Measurements from ENCODE around the gene ST6GALNAC5.

Gene ST6GALNAC5

GRCh38 chr1:77063118-77063517 is 195.8 kb downstream of the ST6GALNAC5 start:
- TF ChIP-seq ZFX (IDR thresholded peaks at IDR 0.05) = no peak
- TF ChIP-seq, protein P1, sequence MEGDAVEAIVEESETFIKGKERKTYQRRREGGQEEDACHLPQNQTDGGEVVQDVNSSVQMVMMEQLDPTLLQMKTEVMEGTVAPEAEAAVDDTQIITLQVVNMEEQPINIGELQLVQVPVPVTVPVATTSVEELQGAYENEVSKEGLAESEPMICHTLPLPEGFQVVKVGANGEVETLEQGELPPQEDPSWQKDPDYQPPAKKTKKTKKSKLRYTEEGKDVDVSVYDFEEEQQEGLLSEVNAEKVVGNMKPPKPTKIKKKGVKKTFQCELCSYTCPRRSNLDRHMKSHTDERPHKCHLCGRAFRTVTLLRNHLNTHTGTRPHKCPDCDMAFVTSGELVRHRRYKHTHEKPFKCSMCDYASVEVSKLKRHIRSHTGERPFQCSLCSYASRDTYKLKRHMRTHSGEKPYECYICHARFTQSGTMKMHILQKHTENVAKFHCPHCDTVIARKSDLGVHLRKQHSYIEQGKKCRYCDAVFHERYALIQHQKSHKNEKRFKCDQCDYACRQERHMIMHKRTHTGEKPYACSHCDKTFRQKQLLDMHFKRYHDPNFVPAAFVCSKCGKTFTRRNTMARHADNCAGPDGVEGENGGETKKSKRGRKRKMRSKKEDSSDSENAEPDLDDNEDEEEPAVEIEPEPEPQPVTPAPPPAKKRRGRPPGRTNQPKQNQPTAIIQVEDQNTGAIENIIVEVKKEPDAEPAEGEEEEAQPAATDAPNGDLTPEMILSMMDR (conservative IDR thresholded peaks at IDR 0.05) = no peak
- H3K27ac ChIP-seq = no peak overlapping the region

- no peak overlapping the region for H3K27ac ChIP-seq
- no peak for TF ChIP-seq ZFX (IDR thresholded peaks at IDR 0.05)
- TF ChIP-seq, protein P1 (conservative IDR thresholded peaks at IDR 0.05) = no peak
Observed at GRCh38 chr1:77064246-77064645, 197.0 kb downstream of the ST6GALNAC5 start.

- TF ChIP-seq, protein P1 (conservative IDR thresholded peaks at IDR 0.05) = no peak
- TF ChIP-seq ZFX (IDR thresholded peaks at IDR 0.05) = no peak
- H3K27ac ChIP-seq = no peak overlapping the region
Observed at GRCh38 chr1:77065693-77066342, 198.5 kb downstream of the ST6GALNAC5 start.

GRCh38 chr1:77068013-77068412 is 200.7 kb downstream of the ST6GALNAC5 start:
- TF ChIP-seq, protein P1 (conservative IDR thresholded peaks at IDR 0.05) = no peak
- TF ChIP-seq ZFX (IDR thresholded peaks at IDR 0.05) = no peak
- no peak overlapping the region for H3K27ac ChIP-seq

GRCh38 chr1:77076759-77077158 is 209.5 kb downstream of the ST6GALNAC5 start:
- no peak overlapping the region for H3K27ac ChIP-seq
- TF ChIP-seq ZFX (IDR thresholded peaks at IDR 0.05) = no peak
- TF ChIP-seq, protein P1 (conservative IDR thresholded peaks at IDR 0.05) = no peak

DNA sequence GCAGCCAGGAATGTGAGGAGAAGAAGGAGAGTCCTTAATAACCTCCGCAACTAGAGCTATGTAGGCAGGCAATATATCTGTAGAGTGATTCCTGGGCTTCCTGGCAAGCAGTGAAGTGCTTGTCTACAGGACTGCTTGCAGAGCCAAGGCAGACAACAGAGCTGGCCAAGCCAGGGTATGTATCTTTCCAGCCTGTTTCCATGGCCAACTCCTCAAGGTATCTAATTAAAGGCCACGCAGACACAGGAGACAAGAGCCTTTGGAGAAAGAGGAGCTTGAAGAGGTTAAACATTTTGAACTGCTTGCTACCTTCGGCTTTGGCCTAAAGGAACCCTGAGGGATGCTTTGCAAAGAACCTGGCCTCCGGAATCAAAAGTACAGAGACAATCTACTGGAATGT is 214.6 kb downstream of the ST6GALNAC5 start:
- no peak for TF ChIP-seq ZFX (IDR thresholded peaks at IDR 0.05)
- TF ChIP-seq, protein P1 (conservative IDR thresholded peaks at IDR 0.05) = no peak
- no peak overlapping the region for H3K27ac ChIP-seq

- no peak for TF ChIP-seq ZFX (IDR thresholded peaks at IDR 0.05)
- TF ChIP-seq, protein P1 (conservative IDR thresholded peaks at IDR 0.05) = no peak; the same call in 1 of the 2 replicates
- H3K27ac ChIP-seq = no peak overlapping the region
Observed at GRCh38 chr1:77084457-77084856, 217.2 kb downstream of the ST6GALNAC5 start.

Data from C4-2B (cell line).